ENCODE data around the gene LHCGR.

Gene LHCGR

DNA sequence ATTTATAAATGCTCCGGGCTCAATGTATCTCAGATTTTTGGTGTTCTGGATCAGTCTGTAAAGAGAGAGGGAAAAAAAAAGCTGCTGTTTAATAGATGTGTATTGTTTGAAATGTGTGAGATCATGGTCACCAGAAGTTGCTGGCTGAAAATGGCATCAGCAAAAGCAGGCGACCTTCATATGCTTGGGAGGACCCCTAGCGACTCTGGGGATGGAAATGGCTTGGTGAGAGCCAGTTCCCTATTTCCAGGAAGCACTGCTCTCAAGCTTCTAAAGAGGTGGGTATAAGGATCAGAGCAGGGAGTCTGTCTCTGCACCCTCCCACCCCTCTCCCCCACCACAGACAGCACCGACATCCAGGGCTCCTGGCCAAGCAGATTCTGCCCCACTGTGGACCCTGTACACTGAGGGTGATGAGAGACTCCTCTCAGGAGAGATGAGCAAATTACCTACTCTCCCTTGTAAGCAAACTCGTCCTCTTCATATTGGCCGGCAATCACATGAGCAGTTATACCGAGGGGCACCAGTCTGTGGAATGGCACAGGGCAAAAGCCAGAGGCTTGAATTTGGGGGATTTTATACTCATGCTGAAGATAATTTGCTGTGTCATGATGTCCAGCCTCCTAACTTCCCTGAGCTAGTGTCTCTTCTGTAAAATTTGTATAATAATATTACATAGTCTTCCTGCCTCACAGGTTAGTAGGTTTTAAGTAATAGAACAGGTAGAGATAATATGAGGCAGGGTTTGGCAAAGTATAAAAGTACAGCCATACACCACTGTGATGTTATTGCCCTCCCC lies 29.6 kb downstream of the LHCGR start:
- Histone ChIP-seq H3K9ac (ENCODE audit: low read length in 2 of 2) (no peak overlapping the region), H3K27ac (ENCODE audit: low read length) (peak overlapping the region; percentile 73), H3K4me1 (ENCODE audit: control insufficient read depth, insufficient read depth, low read length) (peaks cover 34% of the 10 kb centered on the region), H3K27me3 (ENCODE audit: control insufficient read depth in 1 of 2, insufficient read depth in 2 of 2, low read length in 2 of 2) (no peaks in the 10 kb centered on the region), H3K36me3 (ENCODE audit: control insufficient read depth in 2 of 2, insufficient read depth in 2 of 2, low read length in 2 of 2) (no peaks in the 10 kb centered on the region), H3K4me3 (ENCODE audit: low read length in 2 of 2) (no peak overlapping the region), H3K9me3 (ENCODE audit: control insufficient read depth in 2 of 2, low read length in 2 of 2) (no peaks in the 10 kb centered on the region)

DNA sequence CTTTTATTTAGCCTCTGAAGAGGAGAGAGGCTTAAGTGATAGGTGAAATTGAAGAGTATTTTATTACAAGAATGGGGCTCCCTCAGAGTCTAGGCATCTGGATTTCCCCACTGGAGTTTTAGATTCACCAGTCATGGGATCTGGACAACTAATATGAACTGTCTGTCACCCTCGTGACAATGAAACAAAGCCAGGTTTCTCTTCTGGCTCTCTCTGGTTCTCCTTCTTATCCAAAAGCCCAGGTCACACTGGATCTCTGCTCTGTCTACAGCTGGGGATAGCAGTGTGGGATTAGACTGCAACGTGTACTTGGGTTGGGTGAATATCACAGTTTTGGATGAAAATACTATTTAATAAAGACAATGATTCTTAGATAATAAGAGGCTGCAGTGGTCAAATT lies 31.2 kb downstream of the LHCGR start:
- H3K9me3 ChIP-seq (ENCODE audit: control insufficient read depth in 2 of 2, low read length in 2 of 2), result no peaks in the 10 kb centered on the region
- no peak overlapping the region for H3K9ac ChIP-seq (ENCODE audit: low read length in 2 of 2)
- H3K27me3 ChIP-seq (ENCODE audit: control insufficient read depth in 1 of 2, insufficient read depth in 2 of 2, low read length in 2 of 2), result no peaks in the 10 kb centered on the region
- H3K4me1 ChIP-seq (ENCODE audit: control insufficient read depth, insufficient read depth, low read length), result peaks cover 38% of the 10 kb centered on the region
- H3K4me3 ChIP-seq (ENCODE audit: low read length in 2 of 2), result no peak overlapping the region
- H3K36me3 ChIP-seq (ENCODE audit: control insufficient read depth in 2 of 2, insufficient read depth in 2 of 2, low read length in 2 of 2), result no peaks in the 10 kb centered on the region
- H3K27ac ChIP-seq (ENCODE audit: low read length), result peak overlapping the region; percentile 31

DNA sequence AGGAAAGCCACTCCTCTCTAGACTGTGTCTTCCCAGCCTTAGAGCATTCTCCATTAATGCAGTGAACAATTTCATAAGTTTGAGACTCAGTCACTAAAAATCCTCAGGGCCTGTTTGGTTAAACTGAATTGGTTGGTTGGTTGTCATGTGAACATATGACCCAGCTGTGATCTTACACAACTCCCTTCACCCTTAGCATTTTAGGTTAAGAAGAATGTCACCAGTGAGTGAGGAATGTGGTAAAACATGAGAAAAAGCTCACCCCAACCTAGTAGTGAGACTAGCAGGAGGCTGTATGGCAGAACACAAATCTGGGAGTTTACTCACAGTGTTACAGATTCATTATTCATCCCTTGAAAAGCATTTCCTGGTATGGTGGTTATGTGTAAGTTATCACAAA lies 32.4 kb downstream of the LHCGR start:
- H3K9ac ChIP-seq (ENCODE audit: low read length in 2 of 2), result no peak overlapping the region
- H3K27ac ChIP-seq (ENCODE audit: low read length), result peak overlapping the region; percentile 32
- H3K27me3 ChIP-seq (ENCODE audit: control insufficient read depth in 1 of 2, insufficient read depth in 2 of 2, low read length in 2 of 2), result no peaks in the 10 kb centered on the region
- no peaks in the 10 kb centered on the region for H3K9me3 ChIP-seq (ENCODE audit: control insufficient read depth in 2 of 2, low read length in 2 of 2)
- no peak overlapping the region for H3K4me3 ChIP-seq (ENCODE audit: low read length in 2 of 2)
- H3K36me3 ChIP-seq (ENCODE audit: control insufficient read depth in 2 of 2, insufficient read depth in 2 of 2, low read length in 2 of 2), result no peaks in the 10 kb centered on the region
- H3K4me1 ChIP-seq (ENCODE audit: control insufficient read depth, insufficient read depth, low read length), result peaks cover 29% of the 10 kb centered on the region

DNA sequence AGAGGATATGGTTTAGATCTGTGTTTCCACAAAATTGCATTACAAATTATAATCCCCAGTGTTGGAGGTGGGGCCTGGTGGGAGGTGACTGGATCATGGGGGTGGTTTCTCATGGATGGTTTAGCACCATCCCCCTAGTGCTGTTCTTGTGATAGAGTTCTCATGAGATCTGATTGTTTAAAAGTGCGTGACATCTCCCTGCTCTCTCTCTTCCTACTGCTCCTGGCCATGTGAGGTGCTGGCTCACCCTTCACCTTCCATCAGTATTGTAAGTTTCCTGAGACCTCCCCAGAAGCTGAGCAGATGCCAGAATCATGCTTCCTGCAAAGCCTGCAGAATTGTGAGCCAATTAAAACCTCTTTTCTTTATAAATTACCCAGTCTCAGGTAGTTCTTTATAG lies 33.1 kb downstream of the LHCGR start:
- Histone ChIP-seq H3K9ac (ENCODE audit: low read length in 2 of 2) (no peak overlapping the region), H3K27ac (ENCODE audit: low read length) (no peak overlapping the region), H3K9me3 (ENCODE audit: control insufficient read depth in 2 of 2, low read length in 2 of 2) (no peaks in the 10 kb centered on the region), H3K36me3 (ENCODE audit: control insufficient read depth in 2 of 2, insufficient read depth in 2 of 2, low read length in 2 of 2) (no peaks in the 10 kb centered on the region), H3K4me3 (ENCODE audit: low read length in 2 of 2) (no peak overlapping the region), H3K4me1 (ENCODE audit: control insufficient read depth, insufficient read depth, low read length) (peaks cover 26% of the 10 kb centered on the region), H3K27me3 (ENCODE audit: control insufficient read depth in 1 of 2, insufficient read depth in 2 of 2, low read length in 2 of 2) (no peaks in the 10 kb centered on the region)

DNA sequence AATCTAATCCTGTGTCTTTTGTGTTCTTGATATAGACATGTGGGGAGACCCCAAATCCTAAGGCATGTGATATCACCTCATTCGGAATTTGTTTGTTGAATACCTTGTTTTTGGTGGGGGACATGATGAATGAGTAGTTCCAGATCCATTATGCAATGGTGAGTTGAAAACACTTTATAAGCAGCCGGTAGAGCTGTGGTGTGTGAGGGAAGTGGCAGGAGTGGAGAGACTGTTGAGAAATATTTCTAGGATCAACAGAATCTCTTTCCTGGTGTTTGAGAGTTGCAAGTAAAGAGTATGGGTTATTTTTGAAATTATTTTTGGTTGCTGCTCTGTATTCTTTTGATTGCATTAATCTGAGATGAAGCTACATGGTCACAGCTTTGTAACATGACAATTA lies 34.4 kb downstream of the LHCGR start:
- Histone ChIP-seq H3K9me3 (ENCODE audit: control insufficient read depth in 2 of 2, low read length in 2 of 2) (no peaks in the 10 kb centered on the region), H3K27me3 (ENCODE audit: control insufficient read depth in 1 of 2, insufficient read depth in 2 of 2, low read length in 2 of 2) (no peaks in the 10 kb centered on the region), H3K4me3 (ENCODE audit: low read length in 2 of 2) (no peak overlapping the region), H3K9ac (ENCODE audit: low read length in 2 of 2) (no peak overlapping the region), H3K27ac (ENCODE audit: low read length) (no peak overlapping the region), H3K36me3 (ENCODE audit: control insufficient read depth in 2 of 2, insufficient read depth in 2 of 2, low read length in 2 of 2) (no peaks in the 10 kb centered on the region), H3K4me1 (ENCODE audit: control insufficient read depth, insufficient read depth, low read length) (peaks cover 27% of the 10 kb centered on the region)

DNA sequence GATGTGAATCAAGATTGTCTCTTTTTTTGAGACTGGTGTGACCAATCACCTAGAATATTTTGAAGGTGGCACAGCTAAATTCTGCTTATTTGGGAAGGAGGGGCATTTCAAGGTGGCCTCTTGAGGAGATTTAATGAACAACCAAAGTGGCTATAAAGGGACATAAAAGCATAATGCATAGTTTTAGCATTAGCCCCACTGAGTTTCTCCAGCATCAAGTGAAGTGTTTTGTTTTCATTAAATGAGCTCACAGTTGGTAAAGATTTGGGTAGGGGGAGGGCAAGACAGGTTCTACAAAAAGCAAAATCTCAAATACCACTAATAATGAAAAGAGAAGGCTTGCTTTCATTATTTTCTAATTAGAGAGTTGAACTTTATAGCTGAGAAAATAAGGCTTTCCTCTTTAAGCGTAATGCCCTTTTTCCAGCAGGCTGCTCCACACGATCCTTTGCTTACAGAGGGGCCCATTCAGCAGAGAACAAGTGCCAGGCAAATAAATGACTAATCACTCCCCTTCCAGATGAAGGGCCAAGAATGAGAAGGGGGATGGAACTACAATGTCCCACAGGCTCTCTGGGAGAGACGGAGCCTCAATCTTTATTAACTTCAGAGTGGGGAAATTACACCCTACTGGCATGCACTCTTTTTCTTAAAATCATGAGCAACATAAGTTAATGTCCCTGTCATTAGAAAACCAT lies 35.9 kb downstream of the LHCGR start:
- H3K27me3 ChIP-seq (ENCODE audit: control insufficient read depth in 1 of 2, insufficient read depth in 2 of 2, low read length in 2 of 2), result no peaks in the 10 kb centered on the region
- H3K27ac ChIP-seq (ENCODE audit: low read length), result peak overlapping the region; percentile 8
- peak overlapping the region in 1 of 2 donors; percentile 8 for H3K4me3 ChIP-seq (ENCODE audit: low read length in 2 of 2)
- peak overlapping the region in 1 of 2 donors; percentile 8 for H3K9ac ChIP-seq (ENCODE audit: low read length in 2 of 2)
- H3K4me1 ChIP-seq (ENCODE audit: control insufficient read depth, insufficient read depth, low read length), result peaks cover 38% of the 10 kb centered on the region
- H3K36me3 ChIP-seq (ENCODE audit: control insufficient read depth in 2 of 2, insufficient read depth in 2 of 2, low read length in 2 of 2), result no peaks in the 10 kb centered on the region
- no peaks in the 10 kb centered on the region for H3K9me3 ChIP-seq (ENCODE audit: control insufficient read depth in 2 of 2, low read length in 2 of 2)

DNA sequence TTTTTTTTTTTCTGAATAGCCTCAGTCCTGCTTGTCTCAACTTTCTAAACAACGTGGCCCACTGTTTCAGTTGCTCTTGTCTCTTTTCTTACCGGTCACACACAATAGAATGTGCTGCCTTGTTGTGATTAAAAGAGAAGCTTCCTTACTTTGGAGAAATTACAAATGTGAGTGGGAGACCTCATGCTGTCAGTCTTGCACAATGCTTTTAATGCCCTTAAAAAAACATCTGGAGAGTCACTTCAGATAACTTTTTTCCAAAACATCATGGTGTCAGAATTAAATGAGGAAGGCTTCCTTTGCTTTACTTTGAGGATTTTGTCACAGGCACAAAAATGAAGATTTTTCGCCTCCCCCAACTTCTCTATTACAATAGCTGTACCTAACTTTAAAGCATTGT lies 37.7 kb downstream of the LHCGR start:
- Histone ChIP-seq H3K9ac (ENCODE audit: low read length in 2 of 2) (no peak overlapping the region), H3K27me3 (ENCODE audit: control insufficient read depth in 1 of 2, insufficient read depth in 2 of 2, low read length in 2 of 2) (no peaks in the 10 kb centered on the region), H3K36me3 (ENCODE audit: control insufficient read depth in 2 of 2, insufficient read depth in 2 of 2, low read length in 2 of 2) (no peaks in the 10 kb centered on the region), H3K27ac (ENCODE audit: low read length) (peak overlapping the region; percentile 12), H3K9me3 (ENCODE audit: control insufficient read depth in 2 of 2, low read length in 2 of 2) (no peaks in the 10 kb centered on the region), H3K4me1 (ENCODE audit: control insufficient read depth, insufficient read depth, low read length) (peaks cover 37% of the 10 kb centered on the region), H3K4me3 (ENCODE audit: low read length in 2 of 2) (no peak overlapping the region)

DNA sequence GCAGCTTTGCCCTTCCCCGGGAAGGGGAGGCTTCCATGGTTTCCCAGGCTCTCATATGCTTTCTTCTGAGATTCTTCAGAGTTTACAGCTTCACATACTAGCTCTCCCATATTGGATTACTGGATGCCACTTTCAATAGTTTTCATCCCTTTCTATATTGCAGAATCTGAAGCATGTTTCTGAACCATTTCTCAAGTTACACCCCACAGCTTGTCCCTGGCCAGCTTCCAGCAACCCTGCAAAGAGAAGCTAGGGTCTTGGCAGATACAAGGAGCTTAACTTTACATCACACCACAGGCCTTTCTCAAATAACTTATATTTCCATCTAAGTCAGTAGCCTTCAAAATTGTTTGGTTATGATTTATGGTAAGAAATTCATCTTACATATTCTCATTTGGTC lies 39.6 kb downstream of the LHCGR start:
- Histone ChIP-seq H3K36me3 (ENCODE audit: control insufficient read depth in 2 of 2, insufficient read depth in 2 of 2, low read length in 2 of 2) (no peaks in the 10 kb centered on the region), H3K9ac (ENCODE audit: low read length in 2 of 2) (peak overlapping the region; percentile 16 to 62), H3K27me3 (ENCODE audit: control insufficient read depth in 1 of 2, insufficient read depth in 2 of 2, low read length in 2 of 2) (no peaks in the 10 kb centered on the region), H3K4me1 (ENCODE audit: control insufficient read depth, insufficient read depth, low read length) (peaks cover 35% of the 10 kb centered on the region), H3K27ac (ENCODE audit: low read length) (peak overlapping the region; percentile 69), H3K4me3 (ENCODE audit: low read length in 2 of 2) (no peak overlapping the region), H3K9me3 (ENCODE audit: control insufficient read depth in 2 of 2, low read length in 2 of 2) (no peaks in the 10 kb centered on the region)

DNA sequence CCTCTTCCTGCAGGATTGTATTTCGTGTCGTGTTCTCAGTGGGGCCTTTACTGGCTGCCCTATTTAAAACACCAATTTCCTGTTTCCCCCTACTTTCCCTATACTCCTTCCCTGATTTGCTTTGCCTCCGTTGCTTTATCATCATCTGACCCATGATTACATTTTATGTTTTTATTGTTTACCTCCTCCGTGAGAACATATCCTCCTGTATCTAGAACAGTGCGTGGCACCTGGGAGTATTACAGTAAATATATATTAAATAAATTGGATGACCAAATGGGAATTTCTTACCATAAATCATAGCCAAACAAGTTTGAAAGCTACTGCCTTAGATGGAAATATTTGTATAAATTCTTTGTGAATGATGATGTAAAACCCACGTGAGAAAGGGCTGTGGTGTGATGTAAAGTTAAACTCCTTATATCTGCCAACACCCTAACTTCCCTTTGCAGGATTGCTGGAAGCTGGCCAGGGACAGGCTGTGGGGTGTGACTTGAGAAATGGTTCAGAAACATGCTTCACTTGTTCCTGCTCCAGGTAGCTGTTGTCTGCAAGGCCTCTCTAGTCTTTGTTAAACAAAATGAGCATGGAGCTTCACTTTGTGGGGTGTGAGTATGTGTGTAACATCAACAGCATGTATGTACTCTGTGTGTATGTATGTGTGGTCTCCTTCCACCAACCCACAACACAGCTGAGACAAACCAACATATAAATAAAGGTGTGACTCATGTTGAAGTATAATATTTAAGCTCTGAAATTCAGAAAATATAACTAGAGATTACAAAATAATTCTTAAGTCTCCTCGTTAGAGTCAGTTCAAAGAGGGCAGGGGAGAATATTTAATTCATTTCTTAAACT lies 40.3 kb downstream of the LHCGR start:
- Histone ChIP-seq H3K27me3 (ENCODE audit: control insufficient read depth in 1 of 2, insufficient read depth in 2 of 2, low read length in 2 of 2) (no peaks in the 10 kb centered on the region), H3K9ac (ENCODE audit: low read length in 2 of 2) (peak overlapping the region; percentile 62 to 63), H3K27ac (ENCODE audit: low read length) (peak overlapping the region; percentile 69), H3K4me1 (ENCODE audit: control insufficient read depth, insufficient read depth, low read length) (peaks cover 35% of the 10 kb centered on the region), H3K4me3 (ENCODE audit: low read length in 2 of 2) (no peak overlapping the region), H3K9me3 (ENCODE audit: control insufficient read depth in 2 of 2, low read length in 2 of 2) (no peaks in the 10 kb centered on the region), H3K36me3 (ENCODE audit: control insufficient read depth in 2 of 2, insufficient read depth in 2 of 2, low read length in 2 of 2) (no peaks in the 10 kb centered on the region)

DNA sequence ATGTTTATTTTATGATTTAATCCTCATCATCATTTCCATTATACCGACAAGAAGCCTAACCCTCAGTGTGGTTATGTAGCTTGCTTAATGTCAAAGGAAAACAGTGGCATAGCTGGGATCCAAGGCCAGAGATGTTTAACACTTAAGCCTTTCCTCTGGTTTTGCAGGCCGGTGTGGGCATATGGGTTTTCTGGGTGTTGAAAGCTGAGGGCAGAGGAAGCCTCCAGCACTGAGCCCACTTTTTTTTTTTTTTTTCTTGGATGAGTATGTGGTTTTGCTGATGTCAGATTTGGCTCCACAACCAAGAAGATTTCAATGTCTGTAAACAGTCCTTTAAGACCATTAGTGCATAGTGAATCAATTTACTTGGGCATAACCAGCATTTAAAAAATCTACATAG lies 41.3 kb downstream of the LHCGR start:
- Histone ChIP-seq H3K4me1 (ENCODE audit: control insufficient read depth, insufficient read depth, low read length) (peaks cover 26% of the 10 kb centered on the region), H3K9ac (ENCODE audit: low read length in 2 of 2) (peak overlapping the region; percentile 1 to 63), H3K36me3 (ENCODE audit: control insufficient read depth in 2 of 2, insufficient read depth in 2 of 2, low read length in 2 of 2) (peaks cover 0 to 2% of the 10 kb centered on the region in 2 donors), H3K9me3 (ENCODE audit: control insufficient read depth in 2 of 2, low read length in 2 of 2) (no peaks in the 10 kb centered on the region), H3K4me3 (ENCODE audit: low read length in 2 of 2) (no peak overlapping the region), H3K27me3 (ENCODE audit: control insufficient read depth in 1 of 2, insufficient read depth in 2 of 2, low read length in 2 of 2) (no peaks in the 10 kb centered on the region), H3K27ac (ENCODE audit: low read length) (peak overlapping the region; percentile 69)
